Tibial nerve (tissue), 4 donors: Measurements from ENCODE around the gene CNRIP1.

Experiments
- EP300 ChIP-seq, 2 donors: sonication (generic); formaldehyde crosslinking; IDR thresholded peaks; one replicate each; pipeline ENCODE4 v1.6.1; 2017; ENCODE audit warnings: antibody characterized with exemption in 2 of 2, mild to moderate bottlenecking in 1 of 2
- TF ChIP-seq, protein P1 (sequence below), 5 experiments: fragments of 200-600 bp in 3 of 5; fragments of 450-650 bp in 2 of 5; sonication (generic) in 3 of 5; IDR thresholded peaks; one replicate each; pipeline ENCODE4 v1.5.1; 2016 to 2019; ENCODE audit warnings: antibody characterized with exemption in 5 of 5, mild to moderate bottlenecking in 3 of 5, moderate library complexity in 2 of 5

DNA sequence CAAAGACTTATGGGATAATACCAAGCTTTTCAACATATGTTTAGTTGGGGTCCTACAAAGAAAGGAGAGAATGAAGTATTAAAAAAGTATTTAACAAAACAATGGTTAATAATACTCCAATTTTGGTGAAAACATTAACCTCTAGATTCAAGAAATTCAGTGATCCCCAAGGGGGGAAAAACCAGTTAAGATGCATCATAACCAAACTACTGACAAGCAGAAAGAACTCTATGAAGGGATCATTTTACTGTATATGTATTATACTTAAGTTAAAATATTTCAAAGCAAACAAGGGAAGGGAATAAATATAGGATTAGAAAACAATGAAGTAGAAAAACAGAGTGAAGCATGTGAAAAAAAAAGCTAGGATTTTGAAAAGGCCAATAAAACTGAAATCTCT lies 8.7 kb downstream of the CNRIP1 start:
- no peak for TF ChIP-seq EP300 (IDR thresholded peaks at IDR 0.05)
- TF ChIP-seq, protein P1, sequence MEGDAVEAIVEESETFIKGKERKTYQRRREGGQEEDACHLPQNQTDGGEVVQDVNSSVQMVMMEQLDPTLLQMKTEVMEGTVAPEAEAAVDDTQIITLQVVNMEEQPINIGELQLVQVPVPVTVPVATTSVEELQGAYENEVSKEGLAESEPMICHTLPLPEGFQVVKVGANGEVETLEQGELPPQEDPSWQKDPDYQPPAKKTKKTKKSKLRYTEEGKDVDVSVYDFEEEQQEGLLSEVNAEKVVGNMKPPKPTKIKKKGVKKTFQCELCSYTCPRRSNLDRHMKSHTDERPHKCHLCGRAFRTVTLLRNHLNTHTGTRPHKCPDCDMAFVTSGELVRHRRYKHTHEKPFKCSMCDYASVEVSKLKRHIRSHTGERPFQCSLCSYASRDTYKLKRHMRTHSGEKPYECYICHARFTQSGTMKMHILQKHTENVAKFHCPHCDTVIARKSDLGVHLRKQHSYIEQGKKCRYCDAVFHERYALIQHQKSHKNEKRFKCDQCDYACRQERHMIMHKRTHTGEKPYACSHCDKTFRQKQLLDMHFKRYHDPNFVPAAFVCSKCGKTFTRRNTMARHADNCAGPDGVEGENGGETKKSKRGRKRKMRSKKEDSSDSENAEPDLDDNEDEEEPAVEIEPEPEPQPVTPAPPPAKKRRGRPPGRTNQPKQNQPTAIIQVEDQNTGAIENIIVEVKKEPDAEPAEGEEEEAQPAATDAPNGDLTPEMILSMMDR (IDR thresholded peaks at IDR 0.05) = no peak
